HCT116 (cell line): ENCODE data around the gene DCAF17. TPM values are rescaled to one million over a fixed set of nuclear protein-coding genes. Genes with fewer than 3 reads are reported as not detected.

Experiments
- ATAC-seq: fragments of 200-7000 bp; cut with Tn5 transposase; 2 replicates; pipeline ENCODE4 v1.9.1; 2020; ENCODE audit warnings: mild to moderate bottlenecking, moderate library complexity
- BruUV-seq: library from RNA; stranded (reverse); fragments of 400-500 nt; replicated peaks from 2 replicates; lab custom pipeline; 2021; lab: Mats Ljungman, UMichigan
- CTCF ChIA-PET: fragments of 300-600 bp; sonication (Branson Sonifier 250); formaldehyde crosslinking; loops from one replicate; lab custom pipeline; 2021; ENCODE audit warnings: antibody characterized with exemption; lab: Charles Lee
- POLR2A ChIA-PET: fragments of 300-600, 350-600 bp; sonication (Branson Sonifier 250); formaldehyde crosslinking; loops from one replicate; lab custom pipeline; 2021; ENCODE audit warnings: antibody characterized with exemption; lab: Charles Lee
- RAD21 ChIA-PET, 2 experiments: fragments of 300-600 bp; sonication (Branson Sonifier 250); formaldehyde crosslinking; loops; one replicate each; lab custom pipeline; 2023; ENCODE audit warnings: low total read pairs in 2 of 2; ENCODE audit not compliant: uncharacterized antibody in 2 of 2, unreplicated experiment in 2 of 2, low non-redundant PET in 1 of 2; lab: Charles Lee
- DNase-seq: peaks from one replicate; pipeline ENCODE4 v3.0.0-alpha.2; 2010; ENCODE audit warnings: low read depth, low spot score
- H2AFZ ChIP-seq: fragments of 200-600 bp; shearing (Covaris generic), sonication (generic); 2 replicates; pipeline ENCODE4 v1.6.1; 2017; ENCODE audit warnings: low read depth, mixed run types, mixed read lengths, antibody characterized with exemption, low read length; ENCODE audit not compliant: poor library complexity, severe bottlenecking
- H3K27ac ChIP-seq: 2 replicates; pipeline ENCODE4 v1.5.1; 2012; ENCODE audit warnings: low read depth, low read length
- H3K27me3 ChIP-seq: fragments of 200-600 bp; sonication (generic); 2 replicates; pipeline ENCODE4 v1.6.1; 2016; ENCODE audit warnings: mixed run types, low read length, mixed read lengths; ENCODE audit not compliant: insufficient read depth
- H3K36me3 ChIP-seq, 2 experiments: fragments of 200-500 bp in 1 of 2; fragments of 200-600 bp in 1 of 2; sonication (Bioruptor generic) in 1 of 2; sonication (generic) in 1 of 2; 2 replicates each; pipeline versions ENCODE4 v1.5.1 to v1.6.1; 2014 to 2016; ENCODE audit warnings: low read length in 2 of 2, inconsistent platforms in 1 of 2, mixed read lengths in 1 of 2, mixed run types in 1 of 2; ENCODE audit not compliant: insufficient read depth in 2 of 2, control insufficient read depth in 1 of 2
- H3K4me1 ChIP-seq, 2 experiments: fragments of 200-600 bp in 1 of 2; sonication (generic) in 1 of 2; 2 replicates each; pipeline versions ENCODE4 v1.5.1 to v1.6.1; 2012 to 2017; ENCODE audit warnings: low read length in 2 of 2, inconsistent platforms in 1 of 2, mild to moderate bottlenecking in 1 of 2, mixed read lengths in 1 of 2, mixed run types in 1 of 2, moderate library complexity in 1 of 2; ENCODE audit not compliant: insufficient read depth in 2 of 2, control insufficient read depth in 1 of 2
- H3K4me2 ChIP-seq: fragments of 200-600 bp; sonication (generic); 2 replicates; pipeline ENCODE4 v1.6.1; 2017; ENCODE audit warnings: mixed run types, low read length, mixed read lengths
- H3K4me3 ChIP-seq, 2 experiments: fragments of 200-600 bp in 1 of 2; sonication (generic) in 1 of 2; replicated peaks in 1 of 2; 2 replicates each; pipeline ENCODE4 v1.5.1; 2011 to 2016; ENCODE audit warnings: low read length in 2 of 2, control low read depth in 1 of 2, low read depth in 1 of 2, mild to moderate bottlenecking in 1 of 2, mixed read lengths in 1 of 2, mixed run types in 1 of 2
- H3K79me2 ChIP-seq: fragments of 200-600 bp; sonication (generic); 2 replicates; pipeline ENCODE4 v1.6.1; 2017; ENCODE audit warnings: mild to moderate bottlenecking, mixed run types, low read length, moderate library complexity, mixed read lengths; ENCODE audit not compliant: insufficient read depth
- H3K9ac ChIP-seq: fragments of 200-600 bp; sonication (generic); 2 replicates; pipeline ENCODE4 v1.6.1; 2016; ENCODE audit warnings: low read length, mixed read lengths
- H3K9me2 ChIP-seq: fragments of 200-600 bp; sonication (generic), shearing (Covaris generic); 2 replicates; pipeline ENCODE4 v1.6.1; 2017; ENCODE audit warnings: mixed run types, mild to moderate bottlenecking, moderate library complexity; ENCODE audit not compliant: insufficient read depth
- H3K9me3 ChIP-seq, 2 experiments: fragments of 200-500 bp in 1 of 2; fragments of 200-600 bp in 1 of 2; sonication (Bioruptor generic) in 1 of 2; sonication (generic) in 1 of 2; 2 replicates each; pipeline ENCODE4 v1.6.1; 2014 to 2017; ENCODE audit warnings: low read length in 2 of 2, mixed read lengths in 2 of 2, inconsistent platforms in 1 of 2, low read depth in 1 of 2, mild to moderate bottlenecking in 1 of 2, mixed run types in 1 of 2, moderate library complexity in 1 of 2; ENCODE audit not compliant: control insufficient read depth in 1 of 2, insufficient read depth in 1 of 2
- H4K20me1 ChIP-seq: fragments of 200-600 bp; sonication (generic), shearing (Covaris generic); 2 replicates; pipeline ENCODE4 v1.6.1; 2017; ENCODE audit warnings: mixed run types, mild to moderate bottlenecking, moderate library complexity; ENCODE audit not compliant: insufficient read depth
- CTCF ChIP-seq, 3 experiments: fragments of 200-600 bp in 1 of 3; sonication (generic) in 1 of 3; IDR thresholded peaks in 2 of 3; conservative IDR thresholded peaks in 1 of 3; 2 replicates each; pipeline ENCODE4 v1.5.1; 2012 to 2017; ENCODE audit warnings: low read depth in 2 of 3, low read length in 2 of 3, antibody characterized with exemption in 1 of 3, borderline replicate concordance in 1 of 3, control low read depth in 1 of 3, mild to moderate bottlenecking in 1 of 3, mixed read lengths in 1 of 3, mixed run types in 1 of 3, moderate library complexity in 1 of 3; ENCODE audit not compliant: insufficient read depth in 1 of 3
- EZH2phosphoT487 ChIP-seq: fragments of 200-600 bp; IDR thresholded peaks from 2 replicates; pipeline ENCODE4 v1.6.1; 2018; ENCODE audit warnings: antibody characterized with exemption, borderline replicate concordance
- FOSL1 ChIP-seq: IDR thresholded peaks from 2 replicates; pipeline ENCODE4 v1.6.1; 2012; ENCODE audit warnings: low read depth
- MAX ChIP-seq: IDR thresholded peaks from 2 replicates; pipeline ENCODE4 v1.6.1; 2012
- POLR2AphosphoS5 ChIP-seq: IDR thresholded peaks from 2 replicates; pipeline ENCODE4 v1.6.1; 2011; ENCODE audit warnings: mild to moderate bottlenecking, low read depth, low read length, moderate library complexity
- YY1 ChIP-seq: IDR thresholded peaks from 2 replicates; pipeline ENCODE4 v1.6.1; 2011; ENCODE audit warnings: low read length, low read depth, moderate library complexity, mild to moderate bottlenecking; ENCODE audit not compliant: insufficient replicate concordance; ENCODE audit errors: extremely low read depth
- intact Hi-C: fragments of 100-400 bp; cut with micrococcal nuclease; formaldehyde crosslinking; loops from 2 replicates; pipeline ENCODE4 v1.10.0; 2022
- total RNA-seq: library from RNA; stranded (reverse); gene quantifications from one replicate; pipeline ENCODE4 v1.2.1, GENCODE V29; 2021; ENCODE audit not compliant: unreplicated experiment

The DCAF17 gene
- total RNA-seq, 1 experiment from 2014 or later = 17.7 TPM

- H3K4me1 ChIP-seq = peaks cover 14 to 23% of the 10 kb centered on the region in 2 experiments
- intact Hi-C loops = no loop called here
- H2AFZ ChIP-seq = peak within 1 kb of the TSS; percentile 98
- ChIA-PET RAD21 (no interaction called here), CTCF (interaction anchor here (1.1 kb wide), 1 partner anchor 9 kb away, joined by 4 read pairs; no protein-coding TSS in a partner anchor), POLR2A (no interaction called here)
- peak within 1 kb of the TSS; percentile 64 to 90 for H3K4me3 ChIP-seq
- no peak for TF ChIP-seq YY1
- TF ChIP-seq EZH2phosphoT487 = no peak
- peak in 1 of 3 experiments; percentile 9; a peak in 1 of 6 replicates for TF ChIP-seq CTCF (IDR thresholded peaks at IDR 0.05 in 2 of 3, conservative IDR thresholded peaks at IDR 0.05 in 1 of 3; ENCODE audit: borderline replicate concordance in 1 of 3, insufficient read depth in 1 of 3, low read depth in 2 of 3, low read length in 2 of 3)
- peak; percentile 53; the same call in 1 of the 2 replicates for TF ChIP-seq POLR2AphosphoS5
- no peak for TF ChIP-seq FOSL1
- peak; percentile 54; the same call in 1 of the 2 replicates for TF ChIP-seq MAX
- no peaks in the 10 kb centered on the region for H4K20me1 ChIP-seq
- no peaks in the 10 kb centered on the region for H3K27me3 ChIP-seq
- peak within 1 kb of the TSS; percentile 100 for H3K4me2 ChIP-seq
- peak within 1 kb of the TSS; percentile 75 for H3K9ac ChIP-seq
- H3K27ac ChIP-seq = peak within 1 kb of the TSS; percentile 57
- BruUV-seq = no TSS peak
- H3K9me2 ChIP-seq = no peaks in the 10 kb centered on the region
- H3K9me3 ChIP-seq = no peaks in the 10 kb centered on the region
- H3K36me3 ChIP-seq = no peaks in the 10 kb centered on the region
- DNase-seq (no peak), ATAC-seq (peak; percentile 69)
- H3K79me2 ChIP-seq = no peaks in the 10 kb centered on the region
Observed at GRCh38 chr2:171522052-171522787, 88.2 kb downstream of the DCAF17 start, which contains the start of gene CYBRD1. TSS of gene CYBRD1 (plus strand) at chr2:171522474. CDS start at chr2:171522546, 72 bp downstream.
